Measurements from ENCODE around the gene LIMS1. TPM values are rescaled to one million over a fixed set of nuclear protein-coding genes. Genes with fewer than 3 reads are reported as not detected.

LIMS1 gene
- total RNA-seq, 1 experiment from 2014 or later = 70.9 TPM

GRCh38 chr2:108635630-108636354 lies 101.5 kb downstream of the LIMS1 start:
- H3K4me3 Mint-ChIP-seq (ENCODE audit: unreplicated experiment) = no peak overlapping the region
- H3K27me3 Mint-ChIP-seq (ENCODE audit: insufficient read depth, unreplicated experiment) = no peaks in the 10 kb centered on the region
- ChIA-PET POLR2A (interaction anchor here (0.6 to 2.8 kb wide), 13 partner anchors 11 to 102 kb away, joined by 3 to 26 read pairs (median 8); partner anchors contain the start of gene LIMS1), CTCF (interaction anchor here (0.5 to 8.3 kb wide), 28 partner anchors 10 to 967 kb away, joined by 3 to 207 read pairs (median 4); partner anchors contain the start of gene LIMS1)
- peaks cover 38% of the 10 kb centered on the region for H3K4me1 Mint-ChIP-seq (ENCODE audit: insufficient read depth, unreplicated experiment)
- BruUV-seq (replicated peaks) = no TSS peak
- H3K9me3 Mint-ChIP-seq (ENCODE audit: unreplicated experiment) = no peaks in the 10 kb centered on the region
- DNase-seq (ENCODE audit: unreplicated experiment) = no peak
- intact Hi-C loops (cut with micrococcal nuclease) = loop anchor here (1.0 to 2.0 kb wide), 3 partner anchors 28 to 285 kb away; no protein-coding TSS in a partner anchor
- TF ChIP-seq CTCF (IDR thresholded peaks at IDR 0.05; ENCODE audit: unreplicated experiment) = no peak
- peaks cover 7% of the 10 kb centered on the region for H3K36me3 Mint-ChIP-seq (ENCODE audit: insufficient read depth, unreplicated experiment)
- no peak overlapping the region for H3K27ac Mint-ChIP-seq (ENCODE audit: low read depth, unreplicated experiment)

- intact Hi-C loops (cut with micrococcal nuclease) = loop anchor here (2.0 kb wide), 1 partner anchor 42 kb away; no protein-coding TSS in a partner anchor
- TF ChIP-seq CTCF (IDR thresholded peaks at IDR 0.05; ENCODE audit: unreplicated experiment) = no peak
- ChIA-PET POLR2A (interaction anchor here (0.6 to 2.8 kb wide), 15 partner anchors 11 to 187 kb away, joined by 3 to 26 read pairs (median 7); partner anchors contain the start of gene RANBP2), CTCF (interaction anchor here (0.7 to 8.3 kb wide), 29 partner anchors 8 to 290 kb away, joined by 3 to 207 read pairs (median 4); partner anchors contain the start of genes LIMS1 and RANBP2)
- Mint-ChIP-seq H3K27ac (ENCODE audit: low read depth, unreplicated experiment) (peak overlapping the region; percentile 35), H3K4me1 (ENCODE audit: insufficient read depth, unreplicated experiment) (peaks cover 38% of the 10 kb centered on the region), H3K4me3 (ENCODE audit: unreplicated experiment) (no peak overlapping the region), H3K27me3 (ENCODE audit: insufficient read depth, unreplicated experiment) (no peaks in the 10 kb centered on the region), H3K9me3 (ENCODE audit: unreplicated experiment) (no peaks in the 10 kb centered on the region), H3K36me3 (ENCODE audit: insufficient read depth, unreplicated experiment) (peaks cover 7% of the 10 kb centered on the region)
- peak; percentile 46 for DNase-seq (ENCODE audit: unreplicated experiment)
- no TSS peak for BruUV-seq (replicated peaks)
Observed at GRCh38 chr2:108637304-108637669, 103.0 kb downstream of the LIMS1 start.

DNA sequence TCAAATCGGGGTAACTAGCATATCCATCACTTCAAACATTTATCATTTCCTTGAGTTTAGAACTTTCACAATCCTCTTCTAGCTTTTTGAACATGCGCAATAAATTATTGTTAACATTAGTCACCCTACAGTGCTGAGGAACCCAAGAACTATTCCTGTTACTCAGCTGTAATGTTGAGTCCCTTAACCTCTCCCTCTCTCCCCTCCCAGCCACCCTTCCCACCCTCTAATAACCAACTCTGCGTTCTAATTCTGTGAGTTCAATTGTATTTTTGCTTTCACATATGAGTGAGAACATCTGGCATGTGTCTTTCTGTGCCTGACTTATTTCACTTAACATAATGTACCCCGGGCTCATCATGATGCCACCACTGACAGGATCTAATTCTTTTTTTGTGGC lies 106.5 kb downstream of the LIMS1 start:
- Mint-ChIP-seq H3K9me3 (ENCODE audit: unreplicated experiment) (peaks cover under 1% of the 10 kb centered on the region), H3K4me1 (ENCODE audit: insufficient read depth, unreplicated experiment) (peaks cover 20% of the 10 kb centered on the region), H3K36me3 (ENCODE audit: insufficient read depth, unreplicated experiment) (peaks cover 11% of the 10 kb centered on the region), H3K4me3 (ENCODE audit: unreplicated experiment) (peak overlapping the region; percentile 30), H3K27ac (ENCODE audit: low read depth, unreplicated experiment) (peak overlapping the region; percentile 11), H3K27me3 (ENCODE audit: insufficient read depth, unreplicated experiment) (no peaks in the 10 kb centered on the region)
- BruUV-seq (replicated peaks) = no TSS peak
- ChIA-PET CTCF (interaction anchor here (0.7 to 8.3 kb wide), 4 partner anchors 10 to 46 kb away, joined by 3 to 138 read pairs (median 62); no protein-coding TSS in a partner anchor), POLR2A (interaction anchor here (0.6 to 1.2 kb wide), 5 partner anchors 24 to 237 kb away, joined by 3 read pairs; no protein-coding TSS in a partner anchor)
- intact Hi-C loops (cut with micrococcal nuclease) = no loop called here
- peak; percentile 72 for DNase-seq (ENCODE audit: unreplicated experiment)
- no peak for TF ChIP-seq CTCF (IDR thresholded peaks at IDR 0.05; ENCODE audit: unreplicated experiment)

- TF ChIP-seq CTCF (IDR thresholded peaks at IDR 0.05; ENCODE audit: unreplicated experiment) = no peak
Observed at GRCh38 chr2:108641756-108642155, 107.5 kb downstream of the LIMS1 start.

More at GRCh38 chr2:108641756-108642155, 107.5 kb downstream of the LIMS1 start:
- Mint-ChIP-seq H3K27ac (ENCODE audit: low read depth, unreplicated experiment) (peak overlapping the region; percentile 31), H3K4me3 (ENCODE audit: unreplicated experiment) (no peak overlapping the region), H3K36me3 (ENCODE audit: insufficient read depth, unreplicated experiment) (peaks cover 11% of the 10 kb centered on the region), H3K27me3 (ENCODE audit: insufficient read depth, unreplicated experiment) (no peaks in the 10 kb centered on the region), H3K9me3 (ENCODE audit: unreplicated experiment) (peaks cover 8% of the 10 kb centered on the region), H3K4me1 (ENCODE audit: insufficient read depth, unreplicated experiment) (peaks cover 20% of the 10 kb centered on the region)
- ChIA-PET POLR2A (interaction anchor here (0.8 to 1.3 kb wide), 3 partner anchors 21 to 47 kb away, joined by 3 to 6 read pairs (median 3); no protein-coding TSS in a partner anchor), CTCF (interaction anchor here (0.6 to 1.8 kb wide), 4 partner anchors 8 to 192 kb away, joined by 3 to 6 read pairs (median 4); partner anchors contain the start of gene GCC2)
- intact Hi-C loops (cut with micrococcal nuclease) = no loop called here
- no TSS peak for BruUV-seq (replicated peaks)
- DNase-seq (ENCODE audit: unreplicated experiment) = no peak

Measured in MCF 10A (cell line).